ENCODE results near the gene OR5P2. TPM values are rescaled to one million over a fixed set of nuclear protein-coding genes. Genes with fewer than 3 reads are reported as not detected.
"Not testable (repeated sequence)": the region's sequence is repeated elsewhere in the genome, so short reads cannot be mapped to it uniquely, and the experiment has no call there.

The OR5P2 gene
- total RNA-seq, 1 experiment from 2014 or later, result not detected

GRCh38 chr11:7775689-7776088, 21.1 kb downstream of the OR5P2 start:
- DNase-seq (ENCODE audit: low read depth, low spot score), result no peak
- no peak for TF ChIP-seq POLR2AphosphoS5 (IDR thresholded peaks at IDR 0.05; ENCODE audit: low read depth, low read length)
- TF ChIP-seq, protein P1, sequence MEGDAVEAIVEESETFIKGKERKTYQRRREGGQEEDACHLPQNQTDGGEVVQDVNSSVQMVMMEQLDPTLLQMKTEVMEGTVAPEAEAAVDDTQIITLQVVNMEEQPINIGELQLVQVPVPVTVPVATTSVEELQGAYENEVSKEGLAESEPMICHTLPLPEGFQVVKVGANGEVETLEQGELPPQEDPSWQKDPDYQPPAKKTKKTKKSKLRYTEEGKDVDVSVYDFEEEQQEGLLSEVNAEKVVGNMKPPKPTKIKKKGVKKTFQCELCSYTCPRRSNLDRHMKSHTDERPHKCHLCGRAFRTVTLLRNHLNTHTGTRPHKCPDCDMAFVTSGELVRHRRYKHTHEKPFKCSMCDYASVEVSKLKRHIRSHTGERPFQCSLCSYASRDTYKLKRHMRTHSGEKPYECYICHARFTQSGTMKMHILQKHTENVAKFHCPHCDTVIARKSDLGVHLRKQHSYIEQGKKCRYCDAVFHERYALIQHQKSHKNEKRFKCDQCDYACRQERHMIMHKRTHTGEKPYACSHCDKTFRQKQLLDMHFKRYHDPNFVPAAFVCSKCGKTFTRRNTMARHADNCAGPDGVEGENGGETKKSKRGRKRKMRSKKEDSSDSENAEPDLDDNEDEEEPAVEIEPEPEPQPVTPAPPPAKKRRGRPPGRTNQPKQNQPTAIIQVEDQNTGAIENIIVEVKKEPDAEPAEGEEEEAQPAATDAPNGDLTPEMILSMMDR (IDR thresholded peaks at IDR 0.05), result peak; percentile 17
- no peaks in the 10 kb centered on the region for H3K4me1 ChIP-seq (ENCODE audit: control insufficient read depth, insufficient read depth, low read length)
- H3K9me3 ChIP-seq (ENCODE audit: control insufficient read depth, insufficient read depth, low read depth, low read length), result no peaks in the 10 kb centered on the region
- no TSS peak for BruUV-seq (replicated peaks)
- H3K27me3 ChIP-seq (ENCODE audit: control insufficient read depth, insufficient read depth, low read length), result no peaks in the 10 kb centered on the region
- H3K27ac ChIP-seq (ENCODE audit: low read length), result no peak overlapping the region
- CTCF ChIA-PET, result no interaction called here
- in situ Hi-C loops (cut with HindIII; ENCODE audit: low pct_unique_long_range_greater_than_20kb, low sequenced_read_pairs) (no loop called here), intact Hi-C loops (cut with micrococcal nuclease; ENCODE audit: unreplicated experiment) (no loop called here)
- H3K4me3 ChIP-seq (ENCODE audit: low read depth in 2 of 2, low read length in 2 of 2), result no peak overlapping the region
- H3K36me3 ChIP-seq (ENCODE audit: control insufficient read depth, insufficient read depth, low read length), result no peaks in the 10 kb centered on the region
- ATAC-seq, result no peak
- POLR2A ChIA-PET, result no interaction called here

DNA sequence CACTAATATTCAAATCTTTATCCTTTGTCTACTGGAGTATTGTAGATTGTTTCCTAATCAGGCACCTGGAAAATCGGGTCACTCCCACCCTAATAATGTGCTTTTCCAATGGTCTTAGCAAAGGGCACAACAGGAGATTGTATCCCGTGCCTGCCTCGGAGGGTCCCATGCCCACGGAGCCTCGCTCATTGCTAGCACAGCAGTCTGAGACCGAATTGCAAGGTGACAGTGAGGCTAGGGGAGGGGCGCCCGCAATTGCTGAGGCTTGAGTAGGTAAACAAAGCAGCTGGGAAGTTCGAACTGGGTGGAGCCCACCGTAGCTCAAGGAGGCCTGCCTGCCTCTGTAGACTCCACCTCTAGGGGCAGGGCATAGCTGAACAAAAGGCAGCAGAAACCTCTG, 32.4 kb downstream of the OR5P2 start:
- intact Hi-C loops (cut with micrococcal nuclease; ENCODE audit: unreplicated experiment); H3K9me3 ChIP-seq (ENCODE audit: control insufficient read depth, insufficient read depth, low read depth, low read length); BruUV-seq (replicated peaks); DNase-seq (ENCODE audit: low read depth, low spot score); CTCF ChIA-PET; ATAC-seq; H3K4me3 ChIP-seq (ENCODE audit: low read depth in 2 of 2, low read length in 2 of 2); H3K27ac ChIP-seq (ENCODE audit: low read length); in situ Hi-C loops (cut with HindIII; ENCODE audit: low pct_unique_long_range_greater_than_20kb, low sequenced_read_pairs); H3K27me3 ChIP-seq (ENCODE audit: control insufficient read depth, insufficient read depth, low read length); H3K36me3 ChIP-seq (ENCODE audit: control insufficient read depth, insufficient read depth, low read length); H3K4me1 ChIP-seq (ENCODE audit: control insufficient read depth, insufficient read depth, low read length); POLR2A ChIA-PET: not testable (repeated sequence)

- Histone ChIP-seq H3K27ac (ENCODE audit: low read length) (no peak overlapping the region), H3K9me3 (ENCODE audit: control insufficient read depth, insufficient read depth, low read depth, low read length) (no peaks in the 10 kb centered on the region), H3K36me3 (ENCODE audit: control insufficient read depth, insufficient read depth, low read length) (no peaks in the 10 kb centered on the region), H3K4me3 (ENCODE audit: low read depth in 2 of 2, low read length in 2 of 2) (no peak overlapping the region), H3K27me3 (ENCODE audit: control insufficient read depth, insufficient read depth, low read length) (peaks cover 3% of the 10 kb centered on the region; the same call in 1 of the 2 replicates), H3K4me1 (ENCODE audit: control insufficient read depth, insufficient read depth, low read length) (no peaks in the 10 kb centered on the region)
- in situ Hi-C loops (cut with HindIII; ENCODE audit: low pct_unique_long_range_greater_than_20kb, low sequenced_read_pairs), result no loop called here
- intact Hi-C loops (cut with micrococcal nuclease; ENCODE audit: unreplicated experiment), result no loop called here
- TF ChIP-seq SIN3A (IDR thresholded peaks at IDR 0.05; ENCODE audit: borderline replicate concordance, insufficient read depth, low read depth, low read length), result no peak
- TF ChIP-seq POLR2AphosphoS5 (IDR thresholded peaks at IDR 0.05; ENCODE audit: low read depth, low read length), result no peak
- no peak for TF ChIP-seq REST (IDR thresholded peaks at IDR 0.05; ENCODE audit: insufficient read depth in 1 of 2, low read depth in 2 of 2, low read length in 1 of 2)
- no peak for TF ChIP-seq TCF7L2 (IDR thresholded peaks at IDR 0.05; ENCODE audit: low read depth, low read length)
- TF ChIP-seq, protein P1 (IDR thresholded peaks at IDR 0.05), result no peak
- no peak for DNase-seq (ENCODE audit: low read depth, low spot score)
- ATAC-seq, result no peak
- ChIA-PET POLR2A (no interaction called here), CTCF (no interaction called here)
- BruUV-seq (replicated peaks), result no TSS peak
Observed at GRCh38 chr11:7759010-7759409, 37.7 kb downstream of the OR5P2 start.

Measured in Panc1 (cell line).